Loucy (cell line): ENCODE data around the gene RNF40.

Source experiments
- EZH2phosphoT487 ChIP-seq: fragments of 200-600 bp; IDR thresholded peaks from 2 replicates; pipeline ENCODE4 v1.6.1; 2018; ENCODE audit warnings: antibody characterized with exemption, mild to moderate bottlenecking, moderate library complexity, borderline replicate concordance
- TF ChIP-seq, protein P1 (sequence below): fragments of 200-600 bp; sonication (generic); conservative IDR thresholded peaks from 2 replicates; pipeline ENCODE4 v1.5.1; 2014; ENCODE audit warnings: mild to moderate bottlenecking, antibody characterized with exemption, low read length

DNA sequence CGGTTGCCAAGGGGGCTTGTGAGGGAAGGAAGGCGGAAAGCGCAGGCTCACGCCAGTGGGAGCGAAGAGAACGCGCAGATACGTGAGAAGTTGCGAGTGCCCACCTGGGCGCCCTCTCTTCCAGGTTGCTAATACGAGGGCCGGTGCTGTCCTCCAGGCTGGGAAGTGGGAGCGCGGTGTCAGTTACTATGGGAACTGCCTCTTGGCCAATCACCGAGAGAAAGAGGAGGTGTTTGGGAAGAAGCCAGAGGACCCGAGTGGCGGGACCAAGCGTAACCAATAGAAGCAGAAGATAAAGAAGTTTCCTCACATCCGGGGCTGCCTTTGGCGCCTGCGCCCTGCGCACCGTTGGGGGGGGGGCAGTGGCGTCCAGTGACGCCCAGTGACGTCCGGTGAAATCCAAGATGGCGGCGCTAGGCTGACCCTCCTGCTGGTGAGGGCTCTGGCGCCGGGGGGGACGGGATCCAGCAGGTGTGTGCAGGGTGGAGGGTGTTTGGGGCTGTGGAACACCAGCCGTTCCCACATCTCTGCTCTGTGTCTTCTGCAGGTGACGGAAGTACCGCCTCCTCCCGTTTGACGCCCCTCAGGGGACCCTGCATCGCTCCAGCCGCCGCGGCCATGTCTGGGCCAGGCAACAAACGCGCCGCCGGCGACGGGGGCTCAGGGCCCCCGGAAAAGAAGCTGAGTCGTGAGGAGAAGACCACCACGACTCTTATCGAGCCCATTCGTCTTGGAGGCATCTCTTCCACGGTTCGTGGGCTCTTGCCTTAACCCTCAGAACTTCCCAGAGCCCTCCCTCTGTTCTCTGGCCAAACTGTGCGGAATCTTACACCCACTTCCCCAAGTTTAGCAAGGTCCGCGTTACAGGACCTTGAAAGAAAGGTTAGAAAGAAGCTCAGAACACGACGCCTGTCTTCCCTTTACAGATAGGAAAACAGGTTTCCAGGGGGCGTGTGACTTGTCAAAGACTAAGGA is at the start of gene RNF40, which contains the start of gene CFAP119:
- TF ChIP-seq, protein P1, sequence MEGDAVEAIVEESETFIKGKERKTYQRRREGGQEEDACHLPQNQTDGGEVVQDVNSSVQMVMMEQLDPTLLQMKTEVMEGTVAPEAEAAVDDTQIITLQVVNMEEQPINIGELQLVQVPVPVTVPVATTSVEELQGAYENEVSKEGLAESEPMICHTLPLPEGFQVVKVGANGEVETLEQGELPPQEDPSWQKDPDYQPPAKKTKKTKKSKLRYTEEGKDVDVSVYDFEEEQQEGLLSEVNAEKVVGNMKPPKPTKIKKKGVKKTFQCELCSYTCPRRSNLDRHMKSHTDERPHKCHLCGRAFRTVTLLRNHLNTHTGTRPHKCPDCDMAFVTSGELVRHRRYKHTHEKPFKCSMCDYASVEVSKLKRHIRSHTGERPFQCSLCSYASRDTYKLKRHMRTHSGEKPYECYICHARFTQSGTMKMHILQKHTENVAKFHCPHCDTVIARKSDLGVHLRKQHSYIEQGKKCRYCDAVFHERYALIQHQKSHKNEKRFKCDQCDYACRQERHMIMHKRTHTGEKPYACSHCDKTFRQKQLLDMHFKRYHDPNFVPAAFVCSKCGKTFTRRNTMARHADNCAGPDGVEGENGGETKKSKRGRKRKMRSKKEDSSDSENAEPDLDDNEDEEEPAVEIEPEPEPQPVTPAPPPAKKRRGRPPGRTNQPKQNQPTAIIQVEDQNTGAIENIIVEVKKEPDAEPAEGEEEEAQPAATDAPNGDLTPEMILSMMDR = no peak
- TF ChIP-seq EZH2phosphoT487 = no peak
